HepG2 (cell line): ENCODE measurements around the gene TM4SF1. TPM values are rescaled to one million over a fixed set of nuclear protein-coding genes. Genes with fewer than 3 reads are reported as not detected.

Source experiments
- ARID5B ChIP-seq: IDR thresholded peaks from 2 replicates; pipeline ENCODE4 v1.4.0; 2020; ENCODE audit warnings: mild to moderate bottlenecking, missing genetic modification reagents
- HNF4A ChIP-seq: sonication (generic); formaldehyde crosslinking; IDR thresholded peaks from 2 replicates; pipeline ENCODE4 v1.4.0; 2020; ENCODE audit warnings: missing genetic modification reagents
- JARID2 ChIP-seq: sonication (generic); formaldehyde crosslinking; IDR thresholded peaks from 2 replicates; pipeline ENCODE4 v1.8.1; 2023; ENCODE audit warnings: missing genetic modification reagents, inconsistent platforms; ENCODE audit not compliant: insufficient replicate concordance
- NR1H2 ChIP-seq: sonication (generic); formaldehyde crosslinking; IDR thresholded peaks from 2 replicates; pipeline ENCODE4 v1.8.1; 2022; ENCODE audit warnings: low read depth, missing genetic modification reagents, borderline replicate concordance
- SMC3 ChIP-seq: IDR thresholded peaks from 2 replicates; pipeline ENCODE4 v1.6.1; 2011; ENCODE audit warnings: low read length, improper control_type of control experiment
- ZBTB49 ChIP-seq: sonication (generic); formaldehyde crosslinking; IDR thresholded peaks from 2 replicates; pipeline ENCODE4 v1.4.0; 2020; ENCODE audit warnings: missing genetic modification reagents, borderline replicate concordance
- ZFP37 ChIP-seq: sonication (generic); formaldehyde crosslinking; IDR thresholded peaks from 2 replicates; pipeline ENCODE4 v1.4.0; 2020; ENCODE audit warnings: missing genetic modification reagents, borderline replicate concordance
- ZFX ChIP-seq: sonication (generic); formaldehyde crosslinking; IDR thresholded peaks from 2 replicates; pipeline ENCODE4 v1.4.0; 2020; ENCODE audit warnings: mild to moderate bottlenecking, low read depth, missing genetic modification reagents, moderate library complexity
- ZNF225 ChIP-seq: sonication (generic); formaldehyde crosslinking; IDR thresholded peaks from 2 replicates; pipeline ENCODE4 v1.4.0; 2020; ENCODE audit warnings: mild to moderate bottlenecking, missing genetic modification reagents
- ZNF281 ChIP-seq: sonication (generic); formaldehyde crosslinking; IDR thresholded peaks from 2 replicates; pipeline ENCODE4 v1.4.0; 2020; ENCODE audit warnings: missing genetic modification reagents, borderline replicate concordance
- ZNF780A ChIP-seq: sonication (generic); formaldehyde crosslinking; IDR thresholded peaks from 2 replicates; pipeline ENCODE4 v1.8.0; 2022; ENCODE audit warnings: mild to moderate bottlenecking, missing genetic modification reagents, moderate library complexity
- polyA plus RNA-seq, 8 experiments: library from polyadenylated mRNA; depleted of rRNA in 3 of 8; stranded (reverse) in 7 of 8; unstranded in 1 of 8; fragments of >200 nt; fragmentation: Illumina TruSeq in 4 of 8; extraction: Trizol in 4 of 8; gene quantifications; 2 replicates each; pipeline versions ENCODE4 v1.2.1 to v1.2.3, GENCODE V29; 2011 to 2016; ENCODE audit warnings: low read depth in 4 of 8, missing spikeins in 1 of 8, mixed read lengths in 1 of 8; ENCODE audit not compliant: insufficient read depth in 1 of 8
- total RNA-seq, 5 experiments: library from RNA; depleted of rRNA; stranded (reverse); fragments of >200 nt; fragmentation: Illumina TruSeq; extraction: Trizol; gene quantifications; 2 replicates each; pipeline ENCODE4 v1.2.3, GENCODE V29; 2016; ENCODE audit warnings: low read depth in 1 of 5
- TF ChIP-seq, protein P1 (sequence below): sonication (generic); formaldehyde crosslinking; IDR thresholded peaks from 2 replicates; pipeline ENCODE4 v1.4.0; 2020; ENCODE audit warnings: mild to moderate bottlenecking, low read depth, missing genetic modification reagents
- TF ChIP-seq, protein P2 (sequence below), 2 experiments: sonication (generic) in 1 of 2; formaldehyde crosslinking in 1 of 2; IDR thresholded peaks; 2 replicates each; pipeline versions ENCODE4 v1.5.1 to v1.6.1; 2011 to 2020; ENCODE audit warnings: borderline replicate concordance in 1 of 2, low read depth in 1 of 2, low read length in 1 of 2, mild to moderate bottlenecking in 1 of 2, missing genetic modification reagents in 1 of 2, moderate library complexity in 1 of 2

Gene TM4SF1
- total and polyA plus RNA-seq, 2 of the 13 experiments (the other 11 are each of a cell fraction or from before 2014, with no cell fraction given): 431 to 1,359 TPM

DNA sequence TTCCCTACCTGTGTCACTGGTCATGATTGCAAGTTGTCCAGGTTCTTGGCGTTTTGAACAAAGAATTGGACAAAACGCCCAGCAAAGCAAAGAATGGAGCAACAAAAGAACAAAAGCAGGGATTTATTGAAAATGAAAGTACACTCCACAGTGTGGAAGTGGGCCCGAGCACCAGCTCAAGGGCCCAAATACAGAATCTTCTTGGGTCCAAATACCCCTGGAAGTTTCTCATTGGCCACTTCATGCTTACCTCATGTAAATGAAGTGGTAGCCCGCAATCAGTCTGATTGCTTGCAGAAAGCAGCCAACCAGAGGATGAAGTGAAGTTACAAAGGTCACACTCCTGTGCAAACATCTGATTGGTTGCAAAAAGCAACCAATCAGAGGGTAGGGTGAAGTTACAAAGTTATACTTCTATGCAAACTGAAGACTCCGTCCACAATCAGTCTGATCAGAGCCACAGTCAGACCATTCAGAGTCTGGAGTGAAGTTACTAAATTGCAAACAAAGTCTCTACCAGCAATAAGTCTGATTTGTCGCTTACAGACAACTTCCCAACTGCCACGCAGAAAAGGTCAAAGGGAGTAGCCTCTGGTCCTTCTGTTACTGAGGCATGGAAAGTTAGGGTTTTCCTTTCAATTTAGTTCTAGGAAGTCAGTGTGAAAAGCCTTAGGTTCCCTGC, 8.3 kb upstream of the TM4SF1 start (continued):
- TF ChIP-seq, protein P1, sequence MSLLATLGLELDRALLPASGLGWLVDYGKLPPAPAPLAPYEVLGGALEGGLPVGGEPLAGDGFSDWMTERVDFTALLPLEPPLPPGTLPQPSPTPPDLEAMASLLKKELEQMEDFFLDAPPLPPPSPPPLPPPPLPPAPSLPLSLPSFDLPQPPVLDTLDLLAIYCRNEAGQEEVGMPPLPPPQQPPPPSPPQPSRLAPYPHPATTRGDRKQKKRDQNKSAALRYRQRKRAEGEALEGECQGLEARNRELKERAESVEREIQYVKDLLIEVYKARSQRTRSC: 0 out of 2 replicates have a peak, but pooled peaks have one; percentile 4
- TF ChIP-seq NR1H2 (no peak), ZNF225 (no peak), JARID2 (CRISPR knock-in tag) (no peak), ZNF281 (CRISPR knock-in tag) (no peak), ZBTB49 (CRISPR knock-in tag) (0 out of 2 replicates have a peak, but pooled peaks have one; percentile 64), ZFX (peak; percentile 37), ARID5B (CRISPR knock-in tag) (no peak), HNF4A (CRISPR knock-in tag) (peak; percentile 61), ZNF780A (CRISPR knock-in tag) (no peak), SMC3 (no peak; the same call in 1 of the 2 replicates), ZFP37 (CRISPR knock-in tag) (no peak)
- TF ChIP-seq, protein P2, sequence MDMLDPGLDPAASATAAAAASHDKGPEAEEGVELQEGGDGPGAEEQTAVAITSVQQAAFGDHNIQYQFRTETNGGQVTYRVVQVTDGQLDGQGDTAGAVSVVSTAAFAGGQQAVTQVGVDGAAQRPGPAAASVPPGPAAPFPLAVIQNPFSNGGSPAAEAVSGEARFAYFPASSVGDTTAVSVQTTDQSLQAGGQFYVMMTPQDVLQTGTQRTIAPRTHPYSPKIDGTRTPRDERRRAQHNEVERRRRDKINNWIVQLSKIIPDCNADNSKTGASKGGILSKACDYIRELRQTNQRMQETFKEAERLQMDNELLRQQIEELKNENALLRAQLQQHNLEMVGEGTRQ (IDR thresholded peaks at IDR 0.05; ENCODE audit: low read depth, low read length): no peak
- TF ChIP-seq, protein P2 (CRISPR knock-in tag; IDR thresholded peaks at IDR 0.05; ENCODE audit: borderline replicate concordance): no peak
